GM12864 (cell line): ENCODE data around the gene SLC9A7.

Source experiments
- DNase-seq: peaks from one replicate; pipeline ENCODE4 v3.0.0-alpha.2; 2011; ENCODE audit warnings: low read depth
- H3K4me3 ChIP-seq: 2 replicates; pipeline ENCODE4 v1.5.1; 2011; ENCODE audit warnings: mild to moderate bottlenecking, low read depth, low read length, control low read depth
- CTCF ChIP-seq: IDR thresholded peaks from 2 replicates; pipeline ENCODE4 v1.5.1; 2011; ENCODE audit warnings: low read depth, mild to moderate bottlenecking, moderate library complexity, low read length, control low read depth, inconsistent platforms; ENCODE audit errors: missing control alignments

The SLC9A7 gene

DNA sequence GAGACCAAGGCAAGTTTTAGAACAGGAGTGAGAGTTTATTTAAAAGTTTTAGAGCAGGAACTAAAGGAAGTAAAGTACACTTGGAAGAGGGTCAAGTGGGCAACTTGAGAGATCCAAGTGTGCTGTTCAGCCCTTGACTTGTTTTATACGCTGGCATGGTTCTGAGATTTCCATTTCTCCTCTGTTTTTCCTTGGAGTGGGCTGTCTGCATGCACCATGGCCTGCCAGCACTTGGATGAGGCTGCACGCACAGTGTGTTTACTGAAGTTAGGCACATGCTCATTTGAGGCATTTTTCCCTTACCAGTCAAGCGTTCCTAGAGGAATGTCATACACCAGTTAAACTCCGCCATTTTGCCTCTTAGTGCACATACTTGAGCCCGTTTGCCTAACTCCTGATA lies 205.0 kb downstream of the SLC9A7 start:
- no peak for TF ChIP-seq CTCF
- H3K4me3 ChIP-seq = no peak overlapping the region
- no peak for DNase-seq

- DNase-seq = no peak
- no peak overlapping the region for H3K4me3 ChIP-seq
- TF ChIP-seq CTCF = no peak
Observed at GRCh38 chrX:46551494-46552128, 207.3 kb downstream of the SLC9A7 start.

GRCh38 chrX:46549914-46550313 lies 209.0 kb downstream of the SLC9A7 start:
- H3K4me3 ChIP-seq = no peak overlapping the region
- no peak for DNase-seq
- TF ChIP-seq CTCF = no peak
